NOMO-1 (cell line): ENCODE measurements around the gene PNPLA7.
A peak's percentile ranks its signal among the peaks of the same experiment; 100 is the strongest.
"Not testable (repeated sequence)": the region's sequence is repeated elsewhere in the genome, so short reads cannot be mapped to it uniquely, and the experiment has no call there.

Source experiments
- DNase-seq, 2 experiments: peaks; one replicate each; lab custom pipeline; 2025; ENCODE audit not compliant: unreplicated experiment in 2 of 2; lab: John Stamatoyannopoulos, UW

Gene PNPLA7

DNA sequence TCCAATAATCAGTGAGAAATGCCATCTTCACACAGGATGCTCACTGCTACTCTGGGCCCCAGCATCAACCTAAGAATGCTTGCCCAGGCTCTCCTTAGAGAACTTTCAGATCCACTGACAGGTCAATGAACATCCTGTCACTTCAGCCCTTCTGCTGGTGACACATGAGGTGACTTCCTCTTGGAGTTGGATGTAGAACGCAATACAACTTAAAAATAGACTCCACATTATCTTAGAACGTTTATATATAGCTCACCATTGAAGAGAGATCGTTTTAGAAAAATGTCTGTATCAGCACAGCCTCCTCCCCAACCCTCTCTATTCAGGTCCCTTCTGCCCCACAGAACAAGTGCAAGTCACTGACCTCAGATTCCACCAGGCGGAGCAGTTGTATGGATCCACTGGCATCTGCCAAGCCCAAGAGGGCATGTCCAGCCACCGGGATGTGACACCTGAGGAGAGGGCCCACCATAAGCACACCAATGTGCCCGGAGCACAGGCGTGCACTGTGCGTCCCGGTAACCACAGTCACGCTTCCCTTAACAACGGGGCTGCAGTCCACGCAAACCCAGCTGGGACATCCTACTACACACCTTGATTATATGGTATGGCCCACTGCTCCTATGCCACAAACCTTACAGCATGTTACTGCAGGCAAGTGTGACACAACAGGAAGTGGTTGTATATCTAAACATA is 25.7 kb upstream of the PNPLA7 start:
- DNase-seq, result peak; percentile 40 to 78

DNA sequence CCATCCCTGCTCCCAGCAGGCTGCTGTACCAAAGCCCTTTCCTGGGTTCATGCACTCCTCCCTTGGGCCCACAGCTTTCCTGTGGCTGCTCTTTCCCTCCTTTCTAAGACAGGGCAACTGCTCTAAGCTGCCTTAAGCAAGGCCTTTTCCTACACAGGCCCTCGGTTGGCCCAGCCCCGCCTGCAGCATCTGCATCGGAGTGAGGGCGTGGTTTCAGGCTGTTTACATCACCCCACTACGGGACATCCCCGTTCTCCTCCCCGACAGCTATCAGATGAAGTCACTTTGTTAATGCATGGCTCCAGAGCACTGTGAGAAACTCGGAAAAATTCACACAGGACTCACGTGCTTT is 25.1 kb upstream of the PNPLA7 start:
- DNase-seq, result peak; percentile 32 to 51

DNA sequence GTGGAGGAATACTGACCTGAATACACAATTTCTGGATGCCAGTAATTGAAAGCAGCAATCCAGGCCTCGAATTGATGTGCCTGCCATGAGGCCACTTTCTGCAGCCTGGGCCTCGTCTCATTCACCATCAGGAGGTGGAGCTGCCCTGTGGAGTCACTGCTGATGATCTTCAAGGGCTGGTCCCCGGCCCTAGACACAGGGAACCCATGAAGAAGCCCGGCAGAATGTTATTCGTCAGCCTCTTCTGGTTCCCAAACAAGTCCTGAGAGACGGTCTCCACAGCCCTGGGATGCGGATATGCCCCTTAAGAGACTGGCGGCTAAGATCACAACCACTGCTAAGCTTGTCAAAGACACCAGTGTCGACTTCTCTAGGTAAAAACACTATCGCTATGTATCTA is 24.0 kb upstream of the PNPLA7 start:
- DNase-seq, result no peak

DNA sequence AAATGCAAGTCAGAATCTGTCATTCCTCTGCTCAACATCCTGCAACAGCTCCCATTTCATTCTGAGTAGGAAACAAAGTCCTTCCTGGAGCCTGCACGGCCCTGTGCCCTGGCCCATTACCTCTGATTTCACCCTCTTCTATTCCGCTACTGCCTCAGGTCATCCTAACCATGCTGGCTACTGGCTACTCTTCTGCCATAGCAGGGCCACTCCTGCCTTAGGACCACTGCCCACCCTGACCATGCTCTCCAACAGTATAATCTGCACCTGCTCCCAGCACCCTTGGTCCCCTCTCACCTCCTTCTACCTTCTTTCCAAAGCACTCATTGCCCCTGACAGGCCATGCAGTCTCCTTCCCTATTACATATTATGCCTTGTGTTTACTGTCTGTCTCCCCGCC is 20.4 kb upstream of the PNPLA7 start:
- DNase-seq, result no peak

- no peak for DNase-seq
Measured at GRCh38 chr9:137569609-137570203, 19.5 kb upstream of the PNPLA7 start.

DNA sequence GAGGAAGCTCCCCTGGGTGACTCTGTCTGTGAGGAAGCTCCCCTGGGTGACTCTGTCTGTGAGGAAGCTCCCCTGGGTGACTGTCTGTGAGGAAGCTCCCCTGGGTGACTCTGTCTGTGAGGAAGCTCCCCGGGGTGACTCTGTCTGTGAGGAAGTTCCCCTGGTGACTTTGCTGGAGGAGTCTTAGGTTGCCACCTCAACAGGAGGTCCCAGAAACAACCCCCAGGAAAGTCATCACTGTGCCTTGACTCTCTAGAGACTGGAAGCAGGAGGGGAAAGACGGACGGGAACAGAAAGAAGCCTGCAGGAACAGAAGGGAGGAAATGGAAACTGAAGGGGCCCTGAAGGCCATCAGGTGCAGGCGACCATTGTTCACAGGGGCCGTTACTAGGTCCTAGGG is 18.2 kb upstream of the PNPLA7 start:
- not testable (repeated sequence) for DNase-seq

DNA sequence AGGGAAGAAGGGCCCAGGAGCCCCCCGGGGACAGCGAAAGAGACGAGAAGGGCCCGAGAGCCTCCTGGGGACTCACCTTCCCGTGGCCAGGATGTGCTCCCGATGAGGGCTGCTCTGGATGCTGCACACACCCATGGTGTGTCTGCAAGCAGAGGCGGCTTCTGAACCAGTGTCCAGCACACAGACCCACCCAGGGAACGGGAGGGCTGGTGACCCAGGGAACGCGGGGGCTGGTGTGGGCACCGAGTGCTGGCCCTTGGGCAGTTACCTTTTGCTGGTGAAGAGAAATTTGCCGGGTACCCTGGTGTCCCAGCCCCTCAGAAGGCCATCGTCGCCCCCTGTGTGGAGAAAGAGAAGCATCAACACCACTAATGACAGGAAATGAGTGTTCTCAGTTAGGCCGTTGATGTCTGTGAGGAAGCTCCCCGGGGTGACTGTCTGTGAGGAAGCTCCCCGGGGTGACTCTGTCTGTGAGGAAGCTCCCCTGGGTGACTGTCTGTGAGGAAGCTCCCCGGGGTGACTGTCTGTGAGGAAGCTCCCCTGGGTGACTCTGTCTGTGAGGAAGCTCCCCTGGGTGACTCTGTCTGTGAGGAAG is 14.7 kb upstream of the PNPLA7 start:
- DNase-seq, result peak in 1 of 2 experiments; percentile 22

- no peak for DNase-seq
Measured at GRCh38 chr9:137564134-137564533, 13.9 kb upstream of the PNPLA7 start.

- DNase-seq, result no peak
Measured at GRCh38 chr9:137558127-137558526, 7.9 kb upstream of the PNPLA7 start.

GRCh38 chr9:137556069-137556838 is 6.1 kb upstream of the PNPLA7 start:
- DNase-seq, result no peak

- DNase-seq, result no peak
Measured at GRCh38 chr9:137555179-137555578, 5.0 kb upstream of the PNPLA7 start.

GRCh38 chr9:137554349-137554748 is 4.1 kb upstream of the PNPLA7 start:
- no peak for DNase-seq

- DNase-seq, result not testable (repeated sequence)
Measured at GRCh38 chr9:137553654-137554053, 3.5 kb upstream of the PNPLA7 start.

- DNase-seq, result peak; percentile 9 to 52
Measured at GRCh38 chr9:137552022-137552768, 2.0 kb upstream of the PNPLA7 start.

- DNase-seq, result peak; percentile 92 to 97
Measured at GRCh38 chr9:137551264-137552021, 1.2 kb upstream of the PNPLA7 start, which contains the start of gene MRPL41. Gene MRPL41 (plus strand): TSS chr9:137551879. CDS start chr9:137552082, 203 bp downstream.

DNA sequence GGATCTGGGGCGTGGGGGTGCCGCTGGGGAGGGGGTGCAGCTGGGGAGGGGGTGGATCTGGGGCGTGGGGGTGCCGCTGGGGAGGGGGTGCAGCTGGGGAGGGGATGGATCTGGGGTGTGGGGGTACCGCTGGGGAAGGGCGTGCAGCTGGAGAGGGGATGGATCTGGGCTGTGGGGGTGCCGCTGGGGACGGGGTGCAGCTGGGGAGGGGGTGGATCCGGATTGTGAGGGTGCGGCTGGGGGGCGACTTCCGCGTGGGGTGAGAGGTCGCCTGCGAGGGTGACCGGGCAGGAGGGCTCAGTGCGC is 709 bp upstream of the PNPLA7 start:
- DNase-seq, result not testable (repeated sequence)

- no peak for DNase-seq
Measured at GRCh38 chr9:137547687-137548543, 2.3 kb downstream of the PNPLA7 start.

DNA sequence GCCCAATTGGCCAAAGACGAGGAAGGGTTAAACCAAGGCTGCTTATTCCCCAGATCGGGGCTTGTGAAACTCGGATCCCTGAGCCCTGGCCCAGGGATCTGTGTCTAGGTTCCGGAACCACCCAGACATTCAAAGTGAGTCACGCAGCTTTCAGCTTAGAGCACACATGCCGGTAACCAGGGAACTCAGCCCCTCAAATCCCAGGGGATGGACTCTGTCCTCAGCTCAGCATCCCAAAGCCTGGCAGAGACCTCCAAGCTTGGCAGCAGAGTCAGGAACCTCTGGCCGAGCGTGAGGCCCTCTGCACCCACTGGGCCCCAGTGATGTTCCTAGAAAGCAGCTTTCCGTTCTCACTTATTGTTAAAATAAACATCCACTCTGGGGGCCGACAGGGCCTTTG is 5.1 kb downstream of the PNPLA7 start:
- DNase-seq, result no peak

GRCh38 chr9:137544176-137544760 is 5.9 kb downstream of the PNPLA7 start:
- DNase-seq, result no peak
